HG03558 (cell line): ENCODE measurements around the gene FBXW12.
"Not testable (repeated sequence)": the region's sequence is repeated elsewhere in the genome, so short reads cannot be mapped to it uniquely, and the experiment has no call there.

Experiments used
- ATAC-seq: cut with Tn5 transposase; IDR thresholded peaks from one replicate; pipeline ENCODE4 v1.9.1; 2021; ENCODE audit warnings: moderate number of reproducible peaks; ENCODE audit not compliant: unreplicated experiment; ENCODE audit errors: extremely low read depth

Gene FBXW12

GRCh38 chr3:48370333-48370713 is 1.7 kb upstream of the FBXW12 start:
- no peak for ATAC-seq

GRCh38 chr3:48372377-48372770 is 355 bp downstream of the FBXW12 start:
- ATAC-seq: no peak

GRCh38 chr3:48372862-48373435 is 930 bp downstream of the FBXW12 start:
- ATAC-seq: no peak

GRCh38 chr3:48387634-48388033 is 15.6 kb downstream of the FBXW12 start:
- ATAC-seq: no peak

GRCh38 chr3:48388966-48389365 is 16.9 kb downstream of the FBXW12 start:
- no peak for ATAC-seq

GRCh38 chr3:48394391-48394790 is 22.4 kb downstream of the FBXW12 start:
- no peak for ATAC-seq

GRCh38 chr3:48395714-48396113 is 23.7 kb downstream of the FBXW12 start:
- no peak for ATAC-seq

GRCh38 chr3:48397767-48398681 is 26.0 kb downstream of the FBXW12 start:
- no peak for ATAC-seq

GRCh38 chr3:48398701-48399386 is 26.8 kb downstream of the FBXW12 start:
- ATAC-seq: no peak

- ATAC-seq: no peak
These were observed 27.6 kb downstream of the FBXW12 start for GRCh38 chr3:48399387-48400172.

- no peak for ATAC-seq
These were observed 28.9 kb downstream of the FBXW12 start for GRCh38 chr3:48400824-48401433.

GRCh38 chr3:48401434-48401901 is 29.4 kb downstream of the FBXW12 start:
- ATAC-seq: not testable (repeated sequence)

GRCh38 chr3:48402281-48402732 is 30.3 kb downstream of the FBXW12 start:
- no peak for ATAC-seq

- ATAC-seq: no peak
These were observed 30.9 kb downstream of the FBXW12 start for GRCh38 chr3:48402907-48403306.

GRCh38 chr3:48403533-48404439 is 31.8 kb downstream of the FBXW12 start:
- no peak for ATAC-seq

GRCh38 chr3:48404440-48405342 is 32.7 kb downstream of the FBXW12 start:
- no peak for ATAC-seq

GRCh38 chr3:48405343-48405881 is 33.4 kb downstream of the FBXW12 start:
- no peak for ATAC-seq

- no peak for ATAC-seq
These were observed 34.0 kb downstream of the FBXW12 start for GRCh38 chr3:48405971-48406370.
